ENCODE measurements around the gene ITGAL.
"Not testable (repeated sequence)": the region's sequence is repeated elsewhere in the genome, so short reads cannot be mapped to it uniquely, and the experiment has no call there.

ITGAL gene

GRCh38 chr16:30476991-30477390 is 4.4 kb downstream of the ITGAL start:
- H3K9me3 ChIP-seq (ENCODE audit: low read length), result no peaks in the 10 kb centered on the region
- peaks cover 42% of the 10 kb centered on the region for H3K4me1 ChIP-seq (ENCODE audit: insufficient read depth, low read length, severe bottlenecking)
- 0 out of 2 replicates have a peak, but pooled peaks cover 3% of the 10 kb centered on the region for H3F3A ChIP-seq (ENCODE audit: insufficient read depth, low read length)
- no peak overlapping the region for H3K9ac ChIP-seq (ENCODE audit: low read length)
- H3K27me3 ChIP-seq (ENCODE audit: insufficient read depth, low read length), result no peaks in the 10 kb centered on the region
- H3K4me2 ChIP-seq (ENCODE audit: low read length), result no peak overlapping the region
- TF ChIP-seq CTCF (IDR thresholded peaks at IDR 0.05; ENCODE audit: low read length) (no peak), EZH2 (IDR thresholded peaks at IDR 0.05; ENCODE audit: borderline replicate concordance, low read length) (no peak)
- H3K27ac ChIP-seq (ENCODE audit: low read depth, low read length, poor library complexity, severe bottlenecking), result no peak overlapping the region
- peaks cover 59% of the 10 kb centered on the region for H3K36me3 ChIP-seq (ENCODE audit: insufficient read depth, low read length)
- H2AFZ ChIP-seq (ENCODE audit: low read length), result no peak overlapping the region
- H4K20me1 ChIP-seq (ENCODE audit: insufficient read depth, low read length), result no peaks in the 10 kb centered on the region
- H3K9me2 ChIP-seq (ENCODE audit: low read depth, low read length), result no peaks in the 10 kb centered on the region
- H3K4me3 ChIP-seq (ENCODE audit: low read depth, low read length, poor library complexity, severe bottlenecking), result no peak overlapping the region
- no peaks in the 10 kb centered on the region for H3K79me2 ChIP-seq (ENCODE audit: insufficient read depth, low read length)

- not testable (repeated sequence) for H3K9ac ChIP-seq (ENCODE audit: low read length); H4K20me1 ChIP-seq (ENCODE audit: insufficient read depth, low read length); H2AFZ ChIP-seq (ENCODE audit: low read length); H3K27me3 ChIP-seq (ENCODE audit: insufficient read depth, low read length); H3K4me3 ChIP-seq (ENCODE audit: low read depth, low read length, poor library complexity, severe bottlenecking); H3K4me2 ChIP-seq (ENCODE audit: low read length); H3K9me3 ChIP-seq (ENCODE audit: low read length); H3K79me2 ChIP-seq (ENCODE audit: insufficient read depth, low read length); H3K9me2 ChIP-seq (ENCODE audit: low read depth, low read length); H3K27ac ChIP-seq (ENCODE audit: low read depth, low read length, poor library complexity, severe bottlenecking); H3F3A ChIP-seq (ENCODE audit: insufficient read depth, low read length)
- Histone ChIP-seq H3K4me1 (ENCODE audit: insufficient read depth, low read length, severe bottlenecking) (peaks cover 35% of the 10 kb centered on the region), H3K36me3 (ENCODE audit: insufficient read depth, low read length) (peaks cover 67% of the 10 kb centered on the region)
Measured at GRCh38 chr16:30477773-30478172, 5.2 kb downstream of the ITGAL start.

GRCh38 chr16:30478766-30479478 is 6.4 kb downstream of the ITGAL start:
- Histone ChIP-seq H3K9ac (ENCODE audit: low read length) (no peak overlapping the region), H3K36me3 (ENCODE audit: insufficient read depth, low read length) (peaks cover 78% of the 10 kb centered on the region), H3K4me2 (ENCODE audit: low read length) (no peak overlapping the region), H3K9me3 (ENCODE audit: low read length) (no peaks in the 10 kb centered on the region), H3K4me1 (ENCODE audit: insufficient read depth, low read length, severe bottlenecking) (peaks cover 23% of the 10 kb centered on the region), H3K27me3 (ENCODE audit: insufficient read depth, low read length) (no peaks in the 10 kb centered on the region), H3K79me2 (ENCODE audit: insufficient read depth, low read length) (no peaks in the 10 kb centered on the region), H2AFZ (ENCODE audit: low read length) (no peak overlapping the region), H3F3A (ENCODE audit: insufficient read depth, low read length) (no peaks in the 10 kb centered on the region), H3K9me2 (ENCODE audit: low read depth, low read length) (no peaks in the 10 kb centered on the region), H3K27ac (ENCODE audit: low read depth, low read length, poor library complexity, severe bottlenecking) (peak overlapping the region; percentile 23), H3K4me3 (ENCODE audit: low read depth, low read length, poor library complexity, severe bottlenecking) (no peak overlapping the region), H4K20me1 (ENCODE audit: insufficient read depth, low read length) (no peaks in the 10 kb centered on the region)
- no peak for TF ChIP-seq CTCF (IDR thresholded peaks at IDR 0.05; ENCODE audit: low read length)
- TF ChIP-seq EZH2 (IDR thresholded peaks at IDR 0.05; ENCODE audit: borderline replicate concordance, low read length), result no peak

GRCh38 chr16:30481381-30481780 is 8.8 kb downstream of the ITGAL start:
- no peak for TF ChIP-seq EZH2 (IDR thresholded peaks at IDR 0.05; ENCODE audit: borderline replicate concordance, low read length)
- TF ChIP-seq CTCF (IDR thresholded peaks at IDR 0.05; ENCODE audit: low read length), result no peak
- H2AFZ ChIP-seq (ENCODE audit: low read length), result no peak overlapping the region

More at GRCh38 chr16:30481381-30481780, 8.8 kb downstream of the ITGAL start:
- Histone ChIP-seq H3K9ac (ENCODE audit: low read length) (no peak overlapping the region), H3K9me2 (ENCODE audit: low read depth, low read length) (no peaks in the 10 kb centered on the region), H3K9me3 (ENCODE audit: low read length) (no peaks in the 10 kb centered on the region), H3K79me2 (ENCODE audit: insufficient read depth, low read length) (no peaks in the 10 kb centered on the region), H4K20me1 (ENCODE audit: insufficient read depth, low read length) (no peaks in the 10 kb centered on the region), H3K4me2 (ENCODE audit: low read length) (no peak overlapping the region), H3K27ac (ENCODE audit: low read depth, low read length, poor library complexity, severe bottlenecking) (no peak overlapping the region), H3K36me3 (ENCODE audit: insufficient read depth, low read length) (peaks cover 73% of the 10 kb centered on the region), H3K27me3 (ENCODE audit: insufficient read depth, low read length) (no peaks in the 10 kb centered on the region), H3K4me3 (ENCODE audit: low read depth, low read length, poor library complexity, severe bottlenecking) (no peak overlapping the region), H3K4me1 (ENCODE audit: insufficient read depth, low read length, severe bottlenecking) (peaks cover 6% of the 10 kb centered on the region), H3F3A (ENCODE audit: insufficient read depth, low read length) (no peaks in the 10 kb centered on the region)
